ENCODE measurements around the gene MMP23B. TPM values are rescaled to one million over a fixed set of nuclear protein-coding genes. Genes with fewer than 3 reads are reported as not detected.

The MMP23B gene
- polyA plus RNA-seq, 1 donor from 2014 or later = 0.98 TPM

- H4K20me1 ChIP-seq (ENCODE audit: insufficient read depth) = no peaks in the 10 kb centered on the region
- H3K79me2 ChIP-seq (replicated peaks; ENCODE audit: insufficient read depth, low read length) = peaks cover 52% of the 10 kb centered on the region
- H3K27me3 ChIP-seq (ENCODE audit: insufficient read depth, low read depth, low read length) = no peaks in the 10 kb centered on the region
- no peaks in the 10 kb centered on the region for H3F3A ChIP-seq (ENCODE audit: insufficient read depth, low read length, poor library complexity, severe bottlenecking)
- H3K36me3 ChIP-seq (ENCODE audit: insufficient read depth, low read length) = no peaks in the 10 kb centered on the region
- H3K9me3 ChIP-seq (ENCODE audit: low read length) = no peaks in the 10 kb centered on the region
- no peak overlapping the region for H3K9ac ChIP-seq (ENCODE audit: low read length)
- H3K27ac ChIP-seq (ENCODE audit: low read length) = no peak overlapping the region
- no peak overlapping the region for H3K4me2 ChIP-seq (ENCODE audit: low read length)
- H3K4me3 ChIP-seq (ENCODE audit: low read length) = no peak overlapping the region
- no peak overlapping the region for H2AFZ ChIP-seq (ENCODE audit: low read depth, low read length)
- TF ChIP-seq, protein P1, sequence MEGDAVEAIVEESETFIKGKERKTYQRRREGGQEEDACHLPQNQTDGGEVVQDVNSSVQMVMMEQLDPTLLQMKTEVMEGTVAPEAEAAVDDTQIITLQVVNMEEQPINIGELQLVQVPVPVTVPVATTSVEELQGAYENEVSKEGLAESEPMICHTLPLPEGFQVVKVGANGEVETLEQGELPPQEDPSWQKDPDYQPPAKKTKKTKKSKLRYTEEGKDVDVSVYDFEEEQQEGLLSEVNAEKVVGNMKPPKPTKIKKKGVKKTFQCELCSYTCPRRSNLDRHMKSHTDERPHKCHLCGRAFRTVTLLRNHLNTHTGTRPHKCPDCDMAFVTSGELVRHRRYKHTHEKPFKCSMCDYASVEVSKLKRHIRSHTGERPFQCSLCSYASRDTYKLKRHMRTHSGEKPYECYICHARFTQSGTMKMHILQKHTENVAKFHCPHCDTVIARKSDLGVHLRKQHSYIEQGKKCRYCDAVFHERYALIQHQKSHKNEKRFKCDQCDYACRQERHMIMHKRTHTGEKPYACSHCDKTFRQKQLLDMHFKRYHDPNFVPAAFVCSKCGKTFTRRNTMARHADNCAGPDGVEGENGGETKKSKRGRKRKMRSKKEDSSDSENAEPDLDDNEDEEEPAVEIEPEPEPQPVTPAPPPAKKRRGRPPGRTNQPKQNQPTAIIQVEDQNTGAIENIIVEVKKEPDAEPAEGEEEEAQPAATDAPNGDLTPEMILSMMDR (IDR thresholded peaks at IDR 0.05; ENCODE audit: poor library complexity, severe bottlenecking) = no peak
- no peak for TF ChIP-seq MXI1 (conservative IDR thresholded peaks at IDR 0.05; ENCODE audit: poor library complexity, severe bottlenecking)
- no peak for TF ChIP-seq EZH2 (IDR thresholded peaks at IDR 0.05; ENCODE audit: borderline replicate concordance, insufficient read depth, low read length, poor library complexity, severe bottlenecking)
- TF ChIP-seq, protein P2, sequence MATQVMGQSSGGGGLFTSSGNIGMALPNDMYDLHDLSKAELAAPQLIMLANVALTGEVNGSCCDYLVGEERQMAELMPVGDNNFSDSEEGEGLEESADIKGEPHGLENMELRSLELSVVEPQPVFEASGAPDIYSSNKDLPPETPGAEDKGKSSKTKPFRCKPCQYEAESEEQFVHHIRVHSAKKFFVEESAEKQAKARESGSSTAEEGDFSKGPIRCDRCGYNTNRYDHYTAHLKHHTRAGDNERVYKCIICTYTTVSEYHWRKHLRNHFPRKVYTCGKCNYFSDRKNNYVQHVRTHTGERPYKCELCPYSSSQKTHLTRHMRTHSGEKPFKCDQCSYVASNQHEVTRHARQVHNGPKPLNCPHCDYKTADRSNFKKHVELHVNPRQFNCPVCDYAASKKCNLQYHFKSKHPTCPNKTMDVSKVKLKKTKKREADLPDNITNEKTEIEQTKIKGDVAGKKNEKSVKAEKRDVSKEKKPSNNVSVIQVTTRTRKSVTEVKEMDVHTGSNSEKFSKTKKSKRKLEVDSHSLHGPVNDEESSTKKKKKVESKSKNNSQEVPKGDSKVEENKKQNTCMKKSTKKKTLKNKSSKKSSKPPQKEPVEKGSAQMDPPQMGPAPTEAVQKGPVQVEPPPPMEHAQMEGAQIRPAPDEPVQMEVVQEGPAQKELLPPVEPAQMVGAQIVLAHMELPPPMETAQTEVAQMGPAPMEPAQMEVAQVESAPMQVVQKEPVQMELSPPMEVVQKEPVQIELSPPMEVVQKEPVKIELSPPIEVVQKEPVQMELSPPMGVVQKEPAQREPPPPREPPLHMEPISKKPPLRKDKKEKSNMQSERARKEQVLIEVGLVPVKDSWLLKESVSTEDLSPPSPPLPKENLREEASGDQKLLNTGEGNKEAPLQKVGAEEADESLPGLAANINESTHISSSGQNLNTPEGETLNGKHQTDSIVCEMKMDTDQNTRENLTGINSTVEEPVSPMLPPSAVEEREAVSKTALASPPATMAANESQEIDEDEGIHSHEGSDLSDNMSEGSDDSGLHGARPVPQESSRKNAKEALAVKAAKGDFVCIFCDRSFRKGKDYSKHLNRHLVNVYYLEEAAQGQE (IDR thresholded peaks at IDR 0.05; ENCODE audit: borderline replicate concordance) = no peak
- no peak for TF ChIP-seq SMC3 (conservative IDR thresholded peaks at IDR 0.05; ENCODE audit: poor library complexity)
- TF ChIP-seq EP300 (conservative IDR thresholded peaks at IDR 0.05; ENCODE audit: poor library complexity, severe bottlenecking) = no peak
- no peak for TF ChIP-seq RAD21 (conservative IDR thresholded peaks at IDR 0.05)
- no peak for TF ChIP-seq POLR2AphosphoS5 (IDR thresholded peaks at IDR 0.05)
- no peak for TF ChIP-seq TAF1 (IDR thresholded peaks at IDR 0.05; ENCODE audit: low read depth)
- no peaks in the 10 kb centered on the region for H3K9me2 ChIP-seq (ENCODE audit: insufficient read depth, low read length)
Observed at GRCh38 chr1:1683104-1683905, 51.3 kb downstream of the MMP23B start.

Other genes starting within 250 kb of the MMP23B start
- gene CCNL2, start 232.8 kb upstream of the MMP23B start, polyA plus RNA-seq = 696 and 734 TPM in 2 replicates
- 168 and 204 TPM in 2 replicates for gene MRPL20, start 224.9 kb upstream of the MMP23B start, polyA plus RNA-seq
- 0.28 TPM in 1 of 2 replicates, not detected in the other for gene ANKRD65, start 210.9 kb upstream of the MMP23B start, polyA plus RNA-seq
- 0.88 and 1.4 TPM in 2 replicates for gene VWA1, start 196.5 kb upstream of the MMP23B start, polyA plus RNA-seq
- not detected in 2 replicates for gene ATAD3C, start 182.5 kb upstream of the MMP23B start, polyA plus RNA-seq
- 51.3 and 57.2 TPM in 2 replicates for gene ATAD3B, start 160.4 kb upstream of the MMP23B start, polyA plus RNA-seq
- gene ATAD3A, start 120.0 kb upstream of the MMP23B start, polyA plus RNA-seq = 30.3 and 42.7 TPM in 2 replicates
- gene TMEM240, start 91.5 kb upstream of the MMP23B start, polyA plus RNA-seq = 46.7 and 52.1 TPM in 2 replicates
- 56.2 and 66.3 TPM in 2 replicates for gene SSU72, start 57.3 kb upstream of the MMP23B start, polyA plus RNA-seq
- 4.5 and 6.2 TPM in 2 replicates for gene FNDC10, start 32.0 kb upstream of the MMP23B start, polyA plus RNA-seq
- 106 and 153 TPM in 2 replicates for gene MIB2, start 16.7 kb upstream of the MMP23B start, polyA plus RNA-seq
- 9.6 and 13.7 TPM in 2 replicates for gene CDK11B, start 26.8 kb downstream of the MMP23B start, polyA plus RNA-seq
- gene SLC35E2B, start 60.6 kb downstream of the MMP23B start, polyA plus RNA-seq = 93.2 and 112 TPM in 2 replicates
- gene CDK11A, start 92.2 kb downstream of the MMP23B start, polyA plus RNA-seq = 19.3 and 20.2 TPM in 2 replicates
- 38.5 and 55.5 TPM in 2 replicates for gene NADK, start 146.3 kb downstream of the MMP23B start, polyA plus RNA-seq